ENCODE results near the gene STX18. TPM values are rescaled to one million over a fixed set of nuclear protein-coding genes. Genes with fewer than 3 reads are reported as not detected.

Gene STX18
- total RNA-seq, 3 donors from 2014 or later (not counting 1 experiment from before 2014, with no cell fraction given): 23.1 to 32.8 (median 29.0) TPM

DNA sequence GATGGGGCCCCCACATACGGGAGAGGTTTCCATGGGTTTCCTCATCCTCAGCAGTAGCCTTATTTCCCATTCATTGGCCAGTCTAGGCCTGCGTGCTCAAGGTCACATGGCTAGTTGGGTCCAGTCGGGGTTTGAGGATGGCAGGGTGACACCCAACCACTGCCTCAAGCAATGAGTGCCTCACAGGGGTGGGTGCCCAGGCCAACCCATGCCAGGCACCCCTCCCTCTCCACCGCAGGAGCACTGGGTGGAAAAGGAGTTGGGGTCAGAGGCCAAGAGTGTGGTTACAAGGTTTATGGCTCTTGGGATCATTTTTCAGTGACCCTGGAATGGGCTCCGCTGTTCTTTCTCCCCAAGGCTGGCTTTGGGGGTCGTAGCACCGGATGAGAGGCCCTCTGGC, 151.8 kb downstream of the STX18 start:
- H3K4me1 Mint-ChIP-seq: peaks cover 6 to 12% of the 10 kb centered on the region in 2 donors
- no peak overlapping the region for H3K27ac Mint-ChIP-seq
- DNase-seq: no peak
- H3K36me3 Mint-ChIP-seq: no peaks in the 10 kb centered on the region
- H3K27me3 Mint-ChIP-seq (ENCODE audit: low read depth in 2 of 2): peaks cover 28 to 34% of the 10 kb centered on the region in 2 donors
- Histone ChIP-seq H3K27ac (ENCODE audit: low read length) (no peak overlapping the region), H3K36me3 (ENCODE audit: control insufficient read depth, insufficient read depth, low read length) (no peaks in the 10 kb centered on the region), H3K4me1 (ENCODE audit: control insufficient read depth, insufficient read depth, low read length) (peaks cover 26% of the 10 kb centered on the region), H3K27me3 (ENCODE audit: control insufficient read depth, insufficient read depth, low read length) (peaks cover 10% of the 10 kb centered on the region), H3K4me3 (ENCODE audit: low read length) (no peak overlapping the region), H3K9me3 (ENCODE audit: control insufficient read depth, insufficient read depth, low read length) (no peaks in the 10 kb centered on the region)
- no peaks in the 10 kb centered on the region for H3K9me3 Mint-ChIP-seq
- intact Hi-C loops (cut with micrococcal nuclease): no loop called here
- TF ChIP-seq, protein P1, sequence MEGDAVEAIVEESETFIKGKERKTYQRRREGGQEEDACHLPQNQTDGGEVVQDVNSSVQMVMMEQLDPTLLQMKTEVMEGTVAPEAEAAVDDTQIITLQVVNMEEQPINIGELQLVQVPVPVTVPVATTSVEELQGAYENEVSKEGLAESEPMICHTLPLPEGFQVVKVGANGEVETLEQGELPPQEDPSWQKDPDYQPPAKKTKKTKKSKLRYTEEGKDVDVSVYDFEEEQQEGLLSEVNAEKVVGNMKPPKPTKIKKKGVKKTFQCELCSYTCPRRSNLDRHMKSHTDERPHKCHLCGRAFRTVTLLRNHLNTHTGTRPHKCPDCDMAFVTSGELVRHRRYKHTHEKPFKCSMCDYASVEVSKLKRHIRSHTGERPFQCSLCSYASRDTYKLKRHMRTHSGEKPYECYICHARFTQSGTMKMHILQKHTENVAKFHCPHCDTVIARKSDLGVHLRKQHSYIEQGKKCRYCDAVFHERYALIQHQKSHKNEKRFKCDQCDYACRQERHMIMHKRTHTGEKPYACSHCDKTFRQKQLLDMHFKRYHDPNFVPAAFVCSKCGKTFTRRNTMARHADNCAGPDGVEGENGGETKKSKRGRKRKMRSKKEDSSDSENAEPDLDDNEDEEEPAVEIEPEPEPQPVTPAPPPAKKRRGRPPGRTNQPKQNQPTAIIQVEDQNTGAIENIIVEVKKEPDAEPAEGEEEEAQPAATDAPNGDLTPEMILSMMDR (IDR thresholded peaks at IDR 0.05): no peak
- WGBS (ENCODE audit: insufficient coverage): 71% methylated on average over 7 of the region's 7 CpGs
- no peak overlapping the region for H3K4me3 Mint-ChIP-seq
- no peak for ATAC-seq

DNA sequence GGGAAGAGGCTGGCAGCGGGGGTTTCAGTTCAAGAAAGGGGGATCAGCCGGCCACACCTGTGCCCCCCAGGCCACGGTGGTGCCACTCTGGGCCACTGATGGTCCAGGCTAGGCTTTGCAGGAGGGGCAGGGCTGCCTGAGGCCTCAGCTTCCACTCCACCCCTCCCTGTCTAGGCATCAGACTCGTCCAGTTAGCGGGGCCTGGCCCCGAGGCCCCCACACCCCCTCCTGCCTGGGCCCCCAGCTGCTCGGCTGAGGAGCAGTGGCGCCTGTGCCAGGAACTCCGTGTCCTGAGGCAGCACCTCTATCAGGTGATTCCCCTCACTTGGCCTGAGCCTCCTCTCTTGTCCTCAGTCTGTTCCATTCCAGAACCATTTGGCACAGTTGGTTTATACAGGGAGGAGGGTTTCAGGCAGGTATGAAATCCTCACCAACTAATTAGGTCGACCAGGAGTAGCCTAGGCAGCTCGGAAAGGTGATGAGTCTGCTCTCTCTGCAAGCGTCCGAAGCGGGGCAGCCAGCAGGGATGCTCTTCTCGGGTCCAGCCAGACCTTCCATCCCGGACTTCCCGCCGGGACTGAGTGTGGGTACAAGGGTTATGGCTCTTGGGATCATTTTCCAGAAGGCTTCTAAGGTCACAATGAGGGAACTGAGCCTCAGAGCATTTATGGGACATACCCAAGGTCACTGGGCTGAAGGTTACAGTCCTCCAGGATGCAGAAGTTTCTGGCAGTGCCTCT, 152.8 kb downstream of the STX18 start:
- no peaks in the 10 kb centered on the region for H3K9me3 Mint-ChIP-seq
- Histone ChIP-seq H3K9me3 (ENCODE audit: control insufficient read depth, insufficient read depth, low read length) (no peaks in the 10 kb centered on the region), H3K4me3 (ENCODE audit: low read length) (no peak overlapping the region), H3K36me3 (ENCODE audit: control insufficient read depth, insufficient read depth, low read length) (no peaks in the 10 kb centered on the region), H3K27ac (ENCODE audit: low read length) (no peak overlapping the region), H3K27me3 (ENCODE audit: control insufficient read depth, insufficient read depth, low read length) (peaks cover 16% of the 10 kb centered on the region), H3K4me1 (ENCODE audit: control insufficient read depth, insufficient read depth, low read length) (peaks cover 26% of the 10 kb centered on the region)
- TF ChIP-seq, protein P1 (IDR thresholded peaks at IDR 0.05): no peak
- 71% methylated on average over 18 of the region's 18 CpGs for WGBS (ENCODE audit: insufficient coverage)
- peaks cover 34 to 44% of the 10 kb centered on the region in 2 donors for H3K27me3 Mint-ChIP-seq (ENCODE audit: low read depth in 2 of 2)
- no peak overlapping the region for H3K27ac Mint-ChIP-seq
- no peak overlapping the region for H3K4me3 Mint-ChIP-seq
- intact Hi-C loops (cut with micrococcal nuclease): no loop called here
- peaks cover 6 to 12% of the 10 kb centered on the region in 2 donors for H3K4me1 Mint-ChIP-seq
- ATAC-seq: no peak
- no peak for DNase-seq
- H3K36me3 Mint-ChIP-seq: no peaks in the 10 kb centered on the region

DNA sequence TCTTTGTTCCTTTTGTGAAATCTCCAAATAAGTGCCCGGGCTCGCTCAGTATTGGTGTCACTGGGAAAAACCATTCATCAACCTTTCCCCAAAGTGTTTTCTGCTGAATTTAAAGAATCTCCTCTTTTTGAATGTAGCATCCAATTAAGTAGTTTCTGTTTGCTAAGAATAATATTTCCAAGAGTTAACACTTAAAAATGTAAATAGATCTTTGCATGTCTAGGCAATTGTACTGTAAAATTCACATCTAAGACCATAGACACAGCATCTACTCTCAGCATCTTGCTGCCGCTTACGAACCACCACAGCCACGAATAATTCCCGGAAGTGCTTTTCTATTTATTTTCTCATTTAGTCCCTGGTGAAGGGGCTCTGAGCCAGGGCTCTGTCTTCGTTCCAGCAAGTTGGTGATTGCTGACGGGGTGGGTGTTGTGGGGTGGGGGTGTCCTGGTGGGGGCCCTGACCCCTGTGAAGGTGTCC, 153.5 kb downstream of the STX18 start:
- DNase-seq: peak in 1 of 2 donors; percentile 19
- 25% methylated on average over 8 of the region's 8 CpGs for WGBS (ENCODE audit: insufficient coverage)
- intact Hi-C loops (cut with micrococcal nuclease): no loop called here
- TF ChIP-seq, protein P1 (IDR thresholded peaks at IDR 0.05): no peak
- no peak for ATAC-seq
- H3K27me3 Mint-ChIP-seq (ENCODE audit: low read depth in 2 of 2): peaks cover 33 to 51% of the 10 kb centered on the region in 2 donors
- peak overlapping the region; percentile 86 for H3K4me3 Mint-ChIP-seq
- H3K9me3 Mint-ChIP-seq: no peaks in the 10 kb centered on the region
- peaks cover 26% of the 10 kb centered on the region for H3K4me1 ChIP-seq (ENCODE audit: control insufficient read depth, insufficient read depth, low read length)
- no peak overlapping the region for H3K27ac Mint-ChIP-seq
- no peak overlapping the region for H3K4me3 ChIP-seq (ENCODE audit: low read length)
- peaks cover 16% of the 10 kb centered on the region for H3K27me3 ChIP-seq (ENCODE audit: control insufficient read depth, insufficient read depth, low read length)
- H3K4me1 Mint-ChIP-seq: peaks cover 6 to 12% of the 10 kb centered on the region in 2 donors
- H3K36me3 ChIP-seq (ENCODE audit: control insufficient read depth, insufficient read depth, low read length): no peaks in the 10 kb centered on the region
- H3K9me3 ChIP-seq (ENCODE audit: control insufficient read depth, insufficient read depth, low read length): no peaks in the 10 kb centered on the region
- H3K27ac ChIP-seq (ENCODE audit: low read length): no peak overlapping the region
- no peaks in the 10 kb centered on the region for H3K36me3 Mint-ChIP-seq
